OCI-LY3 (cell line): ENCODE data around the gene BIRC7.

Source experiments
- H2AFZ ChIP-seq: fragments of 200-600, 300-600 bp; shearing (Covaris generic); 2 replicates; pipeline ENCODE4 v1.6.0; 2014; ENCODE audit warnings: antibody characterized with exemption, low read depth, low read length
- H3K27ac ChIP-seq: fragments of 200-600, 300-600 bp; sonication (generic); 2 replicates; pipeline ENCODE4 v1.5.1; 2014; ENCODE audit warnings: mild to moderate bottlenecking, low read length, moderate library complexity, mixed read lengths
- H3K27me3 ChIP-seq: fragments of 200-600, 300-600 bp; sonication (generic); 2 replicates; pipeline ENCODE4 v1.6.1; 2014; ENCODE audit warnings: low read depth, low read length, mixed read lengths
- H3K36me3 ChIP-seq: fragments of 200-600, 300-600 bp; sonication (generic); replicated peaks from 2 replicates; pipeline ENCODE3; 2014; ENCODE audit warnings: low read depth, low read length, mixed read lengths
- H3K4me1 ChIP-seq: fragments of 300-600, 200-600 bp; sonication (generic); 2 replicates; pipeline ENCODE4 v1.6.1; 2014; ENCODE audit warnings: low read length, mixed read lengths
- H3K4me2 ChIP-seq: fragments of 200-600, 300-600 bp; sonication (generic); 2 replicates; pipeline ENCODE4 v1.6.1; 2014; ENCODE audit warnings: low read length, mixed read lengths
- H3K4me3 ChIP-seq: fragments of 300-600, 200-600 bp; sonication (generic); 2 replicates; pipeline ENCODE4 v1.5.1; 2014; ENCODE audit warnings: antibody characterized with exemption, mild to moderate bottlenecking, low read length, moderate library complexity
- H3K79me2 ChIP-seq: fragments of 300-600, 200-600 bp; shearing (Covaris generic); 2 replicates; pipeline ENCODE4 v1.6.1; 2014; ENCODE audit warnings: mild to moderate bottlenecking, low read length, mixed read lengths
- H3K9ac ChIP-seq: fragments of 300-600, 200-600 bp; shearing (Covaris generic); 2 replicates; pipeline ENCODE4 v1.6.0; 2014; ENCODE audit warnings: mild to moderate bottlenecking, low read length, moderate library complexity
- H3K9me3 ChIP-seq: fragments of 200-600, 300-600 bp; shearing (Covaris generic); 2 replicates; pipeline ENCODE4 v1.6.1; 2014; ENCODE audit warnings: low read length, mixed read lengths; ENCODE audit not compliant: insufficient read depth
- H4K20me1 ChIP-seq: fragments of 200-600, 300-600 bp; sonication (generic); 2 replicates; pipeline ENCODE4 v1.6.1; 2016; ENCODE audit warnings: low read length, mixed read lengths; ENCODE audit not compliant: insufficient read depth
- CTCF ChIP-seq: fragments of 200-600, 300-600 bp; sonication (generic); IDR thresholded peaks from 2 replicates; pipeline ENCODE4 v1.5.1; 2014; ENCODE audit warnings: antibody characterized with exemption, low read length, low read depth
- EZH2phosphoT487 ChIP-seq: fragments of 200-600 bp; shearing (Covaris generic); IDR thresholded peaks from 2 replicates; pipeline ENCODE4 v1.6.1; 2018; ENCODE audit warnings: antibody characterized with exemption, mixed run types, low read depth

Gene BIRC7

GRCh38 chr20:63194007-63194796 is 41.5 kb upstream of the BIRC7 start:
- H3K9ac ChIP-seq = no peak overlapping the region
- no peaks in the 10 kb centered on the region for H3K27me3 ChIP-seq
- no peaks in the 10 kb centered on the region for H3K9me3 ChIP-seq
- H3K27ac ChIP-seq = no peak overlapping the region
- peaks cover 45% of the 10 kb centered on the region for H3K79me2 ChIP-seq
- no peaks in the 10 kb centered on the region for H3K4me1 ChIP-seq
- H3K4me2 ChIP-seq = no peak overlapping the region
- TF ChIP-seq EZH2phosphoT487 (no peak), CTCF (no peak)
- no peak overlapping the region for H3K4me3 ChIP-seq
- peaks cover 18% of the 10 kb centered on the region for H3K36me3 ChIP-seq
- H4K20me1 ChIP-seq = peaks cover 39% of the 10 kb centered on the region
- no peak overlapping the region for H2AFZ ChIP-seq

- peaks cover 51% of the 10 kb centered on the region for H3K79me2 ChIP-seq
- H2AFZ ChIP-seq = no peak overlapping the region
- peaks cover 44% of the 10 kb centered on the region for H4K20me1 ChIP-seq
Observed at GRCh38 chr20:63194797-63195173, 40.9 kb upstream of the BIRC7 start.

GRCh38 chr20:63196768-63197470 is 38.8 kb upstream of the BIRC7 start:
- Histone ChIP-seq H2AFZ (no peak overlapping the region), H3K27me3 (no peaks in the 10 kb centered on the region), H3K9ac (no peak overlapping the region), H3K4me1 (no peaks in the 10 kb centered on the region), H4K20me1 (peaks cover 62% of the 10 kb centered on the region), H3K79me2 (peaks cover 72% of the 10 kb centered on the region), H3K9me3 (no peaks in the 10 kb centered on the region), H3K4me2 (no peak overlapping the region), H3K36me3 (peaks cover 28% of the 10 kb centered on the region), H3K27ac (no peak overlapping the region), H3K4me3 (no peak overlapping the region)
- TF ChIP-seq EZH2phosphoT487 = no peak
- TF ChIP-seq CTCF = no peak

More at GRCh38 chr20:63194797-63195173, 40.9 kb upstream of the BIRC7 start:
- no peaks in the 10 kb centered on the region for H3K27me3 ChIP-seq
- no peak overlapping the region for H3K4me2 ChIP-seq
- no peak overlapping the region for H3K4me3 ChIP-seq
- H3K9ac ChIP-seq = no peak overlapping the region
- TF ChIP-seq EZH2phosphoT487 (no peak), CTCF (no peak)
- H3K27ac ChIP-seq = no peak overlapping the region
- H3K9me3 ChIP-seq = no peaks in the 10 kb centered on the region
- no peaks in the 10 kb centered on the region for H3K4me1 ChIP-seq
- peaks cover 18% of the 10 kb centered on the region for H3K36me3 ChIP-seq

GRCh38 chr20:63198606-63199005 is 37.1 kb upstream of the BIRC7 start:
- Histone ChIP-seq H4K20me1 (peaks cover 68% of the 10 kb centered on the region), H3K4me1 (no peaks in the 10 kb centered on the region), H3K9ac (no peak overlapping the region), H3K36me3 (peaks cover 42% of the 10 kb centered on the region), H2AFZ (no peak overlapping the region), H3K27ac (no peak overlapping the region), H3K79me2 (peaks cover 89% of the 10 kb centered on the region), H3K9me3 (no peaks in the 10 kb centered on the region), H3K27me3 (no peaks in the 10 kb centered on the region), H3K4me3 (no peak overlapping the region), H3K4me2 (no peak overlapping the region)
- TF ChIP-seq CTCF (no peak), EZH2phosphoT487 (no peak)
